Nasal cavity respiratory epithelium epithelial cell of viscerocranial mucosa (primary cell): ENCODE measurements around the gene PTMS. TPM values are rescaled to one million over a fixed set of nuclear protein-coding genes. Genes with fewer than 3 reads are reported as not detected.

Experiments used
- total RNA-seq: library from RNA; depleted of rRNA; stranded (reverse); fragments of >200 nt; gene quantifications from 2 replicates; pipeline ENCODE4 v1.2.3, GENCODE V29; 2014

The PTMS gene
- 16.7 and 50.8 TPM in 2 replicates for total RNA-seq

GRCh38 chr12:6765634-6766581 lies at the start of gene PTMS:
Gene PTMS, plus strand, starts transcription at chr12:6766363. Its CDS starts 343 bp downstream, at chr12:6766706.

GRCh38 chr12:6723607-6724408 lies 42.4 kb upstream of the PTMS start, which contains the start of gene COPS7A:
Gene COPS7A, plus strand, starts transcription at chr12:6724046. Its CDS starts 611 bp downstream, at chr12:6724657.

GRCh38 chr12:6752921-6753771 lies 13.0 kb upstream of the PTMS start, which contains the start of gene MLF2:
Gene MLF2, minus strand, starts transcription at chr12:6753141. Its CDS starts 807 bp downstream, at chr12:6752334.

GRCh38 chr12:6772331-6772695 lies 6.2 kb downstream of the PTMS start, which contains the start of gene LAG3:
Gene LAG3, plus strand, starts transcription at chr12:6772520. Its CDS starts 333 bp downstream, at chr12:6772853.

GRCh38 chr12:6788972-6789924 lies 23.1 kb downstream of the PTMS start, which contains the start of gene CD4:
Gene CD4, plus strand, starts transcription at chr12:6789528. Its CDS starts 10,611 bp downstream, at chr12:6800139.

Other genes starting within 250 kb of the PTMS start
- gene GAPDH, start 231.8 kb upstream of the PTMS start, total RNA-seq, result 4,821 and 5,284 TPM in 2 replicates
- gene IFFO1, start 210.3 kb upstream of the PTMS start, total RNA-seq, result 0.34 and 0.71 TPM in 2 replicates
- 37.3 and 45.6 TPM in 2 replicates for gene NOP2, start 198.1 kb upstream of the PTMS start, total RNA-seq
- 132 and 213 TPM in 2 replicates for gene CHD4, start 159.0 kb upstream of the PTMS start, total RNA-seq
- 2.7 and 5.1 TPM in 2 replicates for gene LPAR5, start 130.4 kb upstream of the PTMS start, total RNA-seq
- gene ACRBP, start 118.9 kb upstream of the PTMS start, total RNA-seq, result 0.34 and 0.50 TPM in 2 replicates
- 11.6 and 24.5 TPM in 2 replicates for gene ING4, start 103.2 kb upstream of the PTMS start, total RNA-seq
- 7.2 and 17.5 TPM in 2 replicates for gene ZNF384, start 77.0 kb upstream of the PTMS start, total RNA-seq
- gene PIANP, start 65.5 kb upstream of the PTMS start, total RNA-seq, result not detected in 2 replicates
- gene COPS7A, start 42.3 kb upstream of the PTMS start, total RNA-seq, result 75.9 and 84.0 TPM in 2 replicates
- gene MLF2, start 13.2 kb upstream of the PTMS start, total RNA-seq, result 150 and 159 TPM in 2 replicates
- gene LAG3, start 6.2 kb downstream of the PTMS start, total RNA-seq, result 0.07 TPM in 1 of 2 replicates, not detected in the other
- gene CD4, start 23.2 kb downstream of the PTMS start, total RNA-seq, result 0.21 TPM in 1 of 2 replicates, not detected in the other
- under 0.01 TPM in 1 of 2 replicates, not detected in the other for gene GPR162, start 55.5 kb downstream of the PTMS start, total RNA-seq
- gene P3H3, start 62.0 kb downstream of the PTMS start, total RNA-seq, result 18.8 and 20.6 TPM in 2 replicates
- 0.34 and 0.78 TPM in 2 replicates for gene GNB3, start 74.6 kb downstream of the PTMS start, total RNA-seq
- 0.57 and 0.68 TPM in 2 replicates for gene CDCA3, start 84.9 kb downstream of the PTMS start, total RNA-seq
- gene USP5, start 85.8 kb downstream of the PTMS start, total RNA-seq, result 44.8 and 68.4 TPM in 2 replicates
- 571 and 622 TPM in 2 replicates for gene TPI1, start 101.2 kb downstream of the PTMS start, total RNA-seq
- 5.6 and 15.0 TPM in 2 replicates for gene SPSB2, start 106.9 kb downstream of the PTMS start, total RNA-seq
- 8.2 and 9.8 TPM in 2 replicates for gene LRRC23, start 138.5 kb downstream of the PTMS start, total RNA-seq
- gene ENO2, start 148.2 kb downstream of the PTMS start, total RNA-seq, result 3.1 and 14.0 TPM in 2 replicates
- gene ATN1, start 161.6 kb downstream of the PTMS start, total RNA-seq, result 5.1 and 27.6 TPM in 2 replicates
- gene RNU7-1, start 177.5 kb downstream of the PTMS start, total RNA-seq, result not detected in 2 replicates
- 52.6 and 80.0 TPM in 2 replicates for gene C12orf57, start 177.7 kb downstream of the PTMS start, total RNA-seq
- 12.3 and 17.4 TPM in 2 replicates for gene PTPN6, start 185.0 kb downstream of the PTMS start, total RNA-seq
- gene PHB2, start 204.3 kb downstream of the PTMS start, total RNA-seq, result 63.6 and 112 TPM in 2 replicates
- gene EMG1, start 204.6 kb downstream of the PTMS start, total RNA-seq, result 42.0 and 88.2 TPM in 2 replicates